ENCODE results near the gene NUP210L. TPM values are rescaled to one million over a fixed set of nuclear protein-coding genes. Genes with fewer than 3 reads are reported as not detected.
A peak's percentile ranks its signal among the peaks of the same experiment; 100 is the strongest.
"Not testable (repeated sequence)": the region's sequence is repeated elsewhere in the genome, so short reads cannot be mapped to it uniquely, and the experiment has no call there.

Gene NUP210L
- total RNA-seq, 4 donors from 2014 or later = 0.09 to 0.21 TPM; not detected in 2

GRCh38 chr1:153987621-153988020 lies 167.3 kb downstream of the NUP210L start:
- H3K27me3 ChIP-seq = no peaks in the 10 kb centered on the region
- peaks cover 0 to 14% of the 10 kb centered on the region in 2 donors for H3K4me1 ChIP-seq
- DNase-seq = no peak
- TF ChIP-seq POLR2A (IDR thresholded peaks at IDR 0.05) (no peak), CTCF (IDR thresholded peaks at IDR 0.05) (no peak)
- H3K4me3 ChIP-seq = no peak overlapping the region
- no peaks in the 10 kb centered on the region for H3K9me3 ChIP-seq
- no peaks in the 10 kb centered on the region for H3K36me3 ChIP-seq
- peak overlapping the region in 1 of 2 donors; percentile 95 for H3K27ac ChIP-seq
- intact Hi-C loops (cut with DNase I; ENCODE audit: low total_unique reads) = loop anchor here (10.0 kb wide), 1 partner anchor 313 kb away; the partner anchor contains the start of genes ILF2 and NPR1

GRCh38 chr1:153985941-153986761 lies 168.7 kb downstream of the NUP210L start, which contains the start of gene RAB13:
Gene RAB13, minus strand, starts transcription at chr1:153986339. Its CDS starts 103 bp downstream, at chr1:153986236.
- H3K27me3 ChIP-seq = no peaks in the 10 kb centered on the region
- H3K9me3 ChIP-seq = no peaks in the 10 kb centered on the region
- intact Hi-C loops (cut with DNase I; ENCODE audit: low total_unique reads) = loop anchor here (10.0 kb wide), 1 partner anchor 311 kb away; the partner anchor contains the start of genes ILF2 and NPR1
- no peaks in the 10 kb centered on the region for H3K36me3 ChIP-seq
- DNase-seq = peak; percentile 88 to 91
- TF ChIP-seq CTCF (IDR thresholded peaks at IDR 0.05) (no peak), POLR2A (IDR thresholded peaks at IDR 0.05) (peak; percentile 9 to 51)
- peak within 1 kb of the TSS; percentile 45 to 57 for H3K4me3 ChIP-seq
- H3K4me1 ChIP-seq = no peaks in the 10 kb centered on the region
- H3K27ac ChIP-seq = peak within 1 kb of the TSS; percentile 95 to 97

GRCh38 chr1:153985341-153985912 lies 169.4 kb downstream of the NUP210L start:
- H3K27ac ChIP-seq = peak overlapping the region; percentile 95 to 97
- TF ChIP-seq CTCF (IDR thresholded peaks at IDR 0.05) = no peak
- TF ChIP-seq POLR2A (IDR thresholded peaks at IDR 0.05) = peak in 1 of 2 donors; percentile 29
- peak overlapping the region; percentile 45 to 57 for H3K4me3 ChIP-seq
- peak; percentile 73 to 78 for DNase-seq
- intact Hi-C loops (cut with DNase I; ENCODE audit: low total_unique reads) = loop anchor here (10.0 kb wide), 1 partner anchor 311 kb away; the partner anchor contains the start of genes ILF2 and NPR1
- H3K9me3 ChIP-seq = no peaks in the 10 kb centered on the region
- H3K4me1 ChIP-seq = no peaks in the 10 kb centered on the region
- no peaks in the 10 kb centered on the region for H3K27me3 ChIP-seq
- H3K36me3 ChIP-seq = no peaks in the 10 kb centered on the region

- Histone ChIP-seq H3K4me1 (no peaks in the 10 kb centered on the region), H3K27me3 (no peaks in the 10 kb centered on the region), H3K36me3 (no peaks in the 10 kb centered on the region), H3K27ac (peak overlapping the region; percentile 95 to 97), H3K9me3 (no peaks in the 10 kb centered on the region), H3K4me3 (peak overlapping the region in 1 of 2 donors; percentile 45)
- TF ChIP-seq POLR2A (IDR thresholded peaks at IDR 0.05) (no peak), CTCF (IDR thresholded peaks at IDR 0.05) (no peak)
- no peak for DNase-seq
- intact Hi-C loops (cut with DNase I; ENCODE audit: low total_unique reads) = loop anchor here (10.0 kb wide), 1 partner anchor 310 kb away; the partner anchor contains the start of genes ILF2 and NPR1
Measured at GRCh38 chr1:153984123-153984894, 170.6 kb downstream of the NUP210L start.

- not testable (repeated sequence) for H3K27me3 ChIP-seq, H3K36me3 ChIP-seq, H3K9me3 ChIP-seq, H3K4me1 ChIP-seq, H3K27ac ChIP-seq, DNase-seq, H3K4me3 ChIP-seq
- intact Hi-C loops (cut with DNase I; ENCODE audit: low total_unique reads) = loop anchor here (10.0 kb wide), 1 partner anchor 307 kb away; the partner anchor contains the start of genes ILF2 and NPR1
Measured at GRCh38 chr1:153981735-153982134, 173.1 kb downstream of the NUP210L start.

GRCh38 chr1:153979091-153979490 lies 175.8 kb downstream of the NUP210L start:
- intact Hi-C loops (cut with DNase I; ENCODE audit: low total_unique reads) = loop anchor here (10.0 kb wide), 1 partner anchor 184 kb away; no protein-coding TSS in a partner anchor
- not testable (repeated sequence) for H3K9me3 ChIP-seq, H3K4me1 ChIP-seq, H3K27me3 ChIP-seq, DNase-seq, H3K36me3 ChIP-seq, H3K4me3 ChIP-seq, H3K27ac ChIP-seq

Data from uterus (tissue), 4 donors.